Tibial artery (tissue), 4 donors: Measurements from ENCODE around the gene CCNY.
"Not testable (repeated sequence)": the region's sequence is repeated elsewhere in the genome, so short reads cannot be mapped to it uniquely, and the experiment has no call there.

Experiments
- DNase-seq, 2 donors: peaks; one replicate each; pipeline ENCODE4 v3.0.0-alpha.2; 2019
- H3K27ac ChIP-seq, 2 donors: fragments of 200-600 bp; sonication (generic) in 1 of 2; 1 replicate in 1 of 2; 2 replicates in 1 of 2; pipeline ENCODE4 v1.5.1; 2018 to 2019; ENCODE audit warnings: mild to moderate bottlenecking in 1 of 2
- H3K27me3 ChIP-seq, 2 donors: fragments of 200-600 bp; sonication (generic) in 1 of 2; one replicate each; pipeline versions ENCODE4 v1.5.1 to v1.6.0; 2016 to 2019
- H3K36me3 ChIP-seq, 3 donors: fragments of 200-600 bp; sonication (generic) in 2 of 3; one replicate each; pipeline ENCODE4 v1.5.1; 2016 to 2019; ENCODE audit warnings: mild to moderate bottlenecking in 2 of 3
- H3K4me1 ChIP-seq, 4 donors: fragments of 200-600 bp; sonication (generic) in 2 of 4; 1 replicate in 3 of 4; 2 replicates in 1 of 4; pipeline ENCODE4 v1.5.1; 2016 to 2019
- H3K4me3 ChIP-seq, 2 donors: fragments of 200-600 bp; sonication (generic) in 1 of 2; 1 replicate in 1 of 2; 2 replicates in 1 of 2; pipeline ENCODE4 v1.5.1; 2018 to 2019; ENCODE audit warnings: mild to moderate bottlenecking in 2 of 2
- H3K9me3 ChIP-seq, 3 donors: fragments of 200-600 bp; sonication (generic) in 1 of 3; one replicate each; pipeline ENCODE4 v1.5.1; 2016 to 2019
- CTCF ChIP-seq, 2 experiments: fragments of 200-600 bp in 1 of 2; fragments of 450-650 bp in 1 of 2; IDR thresholded peaks; one replicate each; pipeline ENCODE4 v1.5.1; 2017 to 2019; ENCODE audit warnings: antibody characterized with exemption in 2 of 2, mild to moderate bottlenecking in 1 of 2, moderate library complexity in 1 of 2
- intact Hi-C: fragments of 100-400 bp; cut with DNase I; formaldehyde crosslinking; loops from one replicate; pipeline ENCODE4 v1.15.0; 2023; ENCODE audit warnings: low total_unique reads

CCNY gene

DNA sequence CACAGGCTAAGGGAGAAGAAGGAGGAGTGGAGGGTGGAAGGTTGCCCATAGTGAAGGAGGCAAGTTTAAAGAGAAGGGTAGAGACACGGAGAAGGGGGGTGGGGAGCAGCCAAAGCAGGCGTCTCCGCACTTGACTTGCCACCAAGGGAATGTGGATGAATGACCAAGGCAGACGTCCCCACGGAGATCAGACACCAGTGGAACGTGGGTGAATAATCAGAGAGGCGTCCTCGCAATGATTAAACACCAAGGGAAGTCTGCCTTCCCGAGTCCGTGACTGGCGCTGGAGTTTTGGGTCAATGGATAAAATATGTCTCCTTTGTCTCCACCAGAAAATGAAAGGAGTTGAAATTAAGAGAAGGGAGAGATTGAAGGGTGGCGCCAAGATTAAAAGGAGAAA lies 71.4 kb downstream of the CCNY start:
- not testable (repeated sequence) for H3K27me3 ChIP-seq, H3K4me3 ChIP-seq, H3K36me3 ChIP-seq, H3K27ac ChIP-seq, H3K9me3 ChIP-seq, DNase-seq
- H3K4me1 ChIP-seq, result peaks cover 0 to 34% (median 25%) of the 10 kb centered on the region in 4 donors
- intact Hi-C loops, result loop anchor here (10.0 kb wide), 1 partner anchor 73 kb away; the partner anchor contains the start of gene CCNY

GRCh38 chr10:35409094-35409582 lies 72.8 kb downstream of the CCNY start:
- TF ChIP-seq CTCF (IDR thresholded peaks at IDR 0.05), result no peak
- H3K27ac ChIP-seq, result peak overlapping the region; percentile 33 to 38
- peaks cover 0 to 31% (median 25%) of the 10 kb centered on the region in 4 donors for H3K4me1 ChIP-seq
- H3K4me3 ChIP-seq, result no peak overlapping the region
- DNase-seq, result peak in 1 of 2 donors; percentile 29
- no peaks in the 10 kb centered on the region for H3K9me3 ChIP-seq
- H3K27me3 ChIP-seq, result no peaks in the 10 kb centered on the region
- H3K36me3 ChIP-seq, result no peaks in the 10 kb centered on the region
- intact Hi-C loops, result loop anchor here (10.0 kb wide), 1 partner anchor 74 kb away; the partner anchor contains the start of gene CCNY

DNA sequence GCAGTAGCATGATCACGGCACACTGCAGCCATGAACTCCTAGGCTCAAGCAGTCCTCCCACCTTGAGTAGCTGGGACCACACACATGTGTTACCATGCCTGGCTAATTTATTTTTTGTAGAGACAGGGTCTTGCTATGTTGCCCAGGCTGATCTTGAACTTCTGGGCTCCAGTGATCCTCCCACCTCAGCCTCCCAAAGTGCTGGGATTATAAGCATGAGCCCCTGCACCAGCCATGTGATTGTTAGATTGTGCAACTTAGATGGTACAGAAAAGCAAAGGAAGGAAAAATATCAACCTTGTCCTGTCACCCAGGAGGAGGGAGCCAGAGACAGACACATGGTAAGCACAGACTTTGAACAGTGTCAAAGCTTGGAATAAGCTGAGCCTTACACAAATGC lies 73.5 kb downstream of the CCNY start:
- no peak for DNase-seq
- Histone ChIP-seq H3K27me3 (no peaks in the 10 kb centered on the region), H3K4me3 (no peak overlapping the region), H3K36me3 (no peaks in the 10 kb centered on the region), H3K27ac (peak overlapping the region in 1 of 2 donors; percentile 17), H3K4me1 (peaks cover 0 to 33% (median 23%) of the 10 kb centered on the region in 4 donors), H3K9me3 (no peaks in the 10 kb centered on the region)
- intact Hi-C loops, result loop anchor here (10.0 kb wide), 1 partner anchor 75 kb away; the partner anchor contains the start of gene CCNY
- no peak for TF ChIP-seq CTCF (IDR thresholded peaks at IDR 0.05)

GRCh38 chr10:35412003-35412723 lies 75.9 kb downstream of the CCNY start:
- no peak for DNase-seq
- intact Hi-C loops, result no loop called here

GRCh38 chr10:35412900-35413491 lies 76.7 kb downstream of the CCNY start:
- no peaks in the 10 kb centered on the region for H3K27me3 ChIP-seq
- no peaks in the 10 kb centered on the region for H3K9me3 ChIP-seq
- H3K36me3 ChIP-seq, result no peaks in the 10 kb centered on the region
- no peak for DNase-seq
- TF ChIP-seq CTCF (IDR thresholded peaks at IDR 0.05), result no peak
- intact Hi-C loops, result no loop called here
- no peak overlapping the region for H3K4me3 ChIP-seq
- peaks cover 0 to 45% (median 24%) of the 10 kb centered on the region in 4 donors for H3K4me1 ChIP-seq
- H3K27ac ChIP-seq, result no peak overlapping the region

More at GRCh38 chr10:35412003-35412723, 75.9 kb downstream of the CCNY start:
- H3K27me3 ChIP-seq, result no peaks in the 10 kb centered on the region
- peaks cover 0 to 37% (median 23%) of the 10 kb centered on the region in 4 donors for H3K4me1 ChIP-seq
- H3K27ac ChIP-seq, result no peak overlapping the region
- H3K36me3 ChIP-seq, result no peaks in the 10 kb centered on the region
- TF ChIP-seq CTCF (IDR thresholded peaks at IDR 0.05), result no peak
- no peaks in the 10 kb centered on the region for H3K9me3 ChIP-seq
- H3K4me3 ChIP-seq, result no peak overlapping the region
